Epithelial cell of esophagus (primary cell): ENCODE measurements around the gene DDAH2.

ENCODE experiments used
- DNase-seq: peaks from one replicate; pipeline ENCODE4 v3.0.0; 2010; ENCODE audit warnings: low read depth
- H3K4me3 ChIP-seq: 2 replicates; pipeline ENCODE4 v1.5.1; 2011; ENCODE audit warnings: mild to moderate bottlenecking, low read length, control low read depth
- TF ChIP-seq, protein P1 (sequence below): IDR thresholded peaks from 2 replicates; pipeline ENCODE4 v1.5.1; 2011; ENCODE audit warnings: low read depth, mild to moderate bottlenecking, low read length, control low read depth, inconsistent platforms; ENCODE audit not compliant: insufficient read depth; ENCODE audit errors: missing control alignments

DDAH2 gene

DNA sequence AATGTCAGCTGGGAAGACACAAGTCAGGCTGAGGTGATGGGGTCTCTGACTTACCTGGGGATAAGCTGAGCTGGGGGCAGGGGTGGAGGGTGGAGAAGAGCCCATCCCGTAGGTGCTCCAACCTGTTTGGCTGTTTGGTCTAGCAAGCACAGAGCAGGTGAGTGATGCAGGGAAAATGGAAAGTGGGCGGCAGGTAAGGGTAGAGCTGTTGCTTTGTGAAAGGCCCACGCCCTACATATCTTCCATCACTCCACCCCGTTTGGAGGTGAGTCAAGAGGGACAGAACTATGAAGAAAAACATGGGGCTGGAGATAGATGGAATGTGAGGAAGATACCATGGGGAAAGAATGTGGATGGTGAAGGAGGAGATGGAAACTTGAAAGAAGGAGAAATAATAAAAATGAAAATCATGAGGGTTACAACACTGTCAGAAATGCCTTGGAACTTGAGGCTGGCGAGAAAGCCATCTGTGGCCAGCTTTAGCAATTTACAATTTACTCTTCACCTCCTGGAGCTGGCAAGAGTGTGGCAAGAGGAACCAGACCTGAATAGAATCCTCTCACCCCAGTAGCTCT lies 8.8 kb downstream of the DDAH2 start:
- H3K4me3 ChIP-seq = peak overlapping the region; percentile 41
- TF ChIP-seq, protein P1, sequence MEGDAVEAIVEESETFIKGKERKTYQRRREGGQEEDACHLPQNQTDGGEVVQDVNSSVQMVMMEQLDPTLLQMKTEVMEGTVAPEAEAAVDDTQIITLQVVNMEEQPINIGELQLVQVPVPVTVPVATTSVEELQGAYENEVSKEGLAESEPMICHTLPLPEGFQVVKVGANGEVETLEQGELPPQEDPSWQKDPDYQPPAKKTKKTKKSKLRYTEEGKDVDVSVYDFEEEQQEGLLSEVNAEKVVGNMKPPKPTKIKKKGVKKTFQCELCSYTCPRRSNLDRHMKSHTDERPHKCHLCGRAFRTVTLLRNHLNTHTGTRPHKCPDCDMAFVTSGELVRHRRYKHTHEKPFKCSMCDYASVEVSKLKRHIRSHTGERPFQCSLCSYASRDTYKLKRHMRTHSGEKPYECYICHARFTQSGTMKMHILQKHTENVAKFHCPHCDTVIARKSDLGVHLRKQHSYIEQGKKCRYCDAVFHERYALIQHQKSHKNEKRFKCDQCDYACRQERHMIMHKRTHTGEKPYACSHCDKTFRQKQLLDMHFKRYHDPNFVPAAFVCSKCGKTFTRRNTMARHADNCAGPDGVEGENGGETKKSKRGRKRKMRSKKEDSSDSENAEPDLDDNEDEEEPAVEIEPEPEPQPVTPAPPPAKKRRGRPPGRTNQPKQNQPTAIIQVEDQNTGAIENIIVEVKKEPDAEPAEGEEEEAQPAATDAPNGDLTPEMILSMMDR = no peak
- peak; percentile 91 for DNase-seq

DNA sequence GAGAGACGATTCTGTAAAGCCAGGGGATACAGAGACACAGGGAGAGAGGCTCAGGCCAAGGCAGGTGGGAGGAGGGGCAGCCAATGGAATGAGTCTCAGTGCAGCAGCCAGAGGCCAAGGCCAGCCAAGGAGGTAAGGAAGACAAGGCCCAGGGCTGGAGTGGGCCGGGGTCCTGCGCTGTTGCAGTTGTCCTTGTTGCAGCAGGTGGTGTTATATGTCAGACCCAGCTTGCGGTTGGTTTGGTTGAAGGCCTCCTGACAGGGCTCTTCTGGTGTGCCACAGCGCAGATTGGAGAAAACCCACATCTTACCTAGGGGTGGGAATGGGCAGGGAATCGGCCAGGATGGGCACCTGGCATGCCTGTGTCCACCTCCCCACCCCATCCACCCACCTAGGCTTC lies 10.1 kb downstream of the DDAH2 start:
- H3K4me3 ChIP-seq = no peak overlapping the region
- TF ChIP-seq, protein P1 = no peak
- no peak for DNase-seq

DNA sequence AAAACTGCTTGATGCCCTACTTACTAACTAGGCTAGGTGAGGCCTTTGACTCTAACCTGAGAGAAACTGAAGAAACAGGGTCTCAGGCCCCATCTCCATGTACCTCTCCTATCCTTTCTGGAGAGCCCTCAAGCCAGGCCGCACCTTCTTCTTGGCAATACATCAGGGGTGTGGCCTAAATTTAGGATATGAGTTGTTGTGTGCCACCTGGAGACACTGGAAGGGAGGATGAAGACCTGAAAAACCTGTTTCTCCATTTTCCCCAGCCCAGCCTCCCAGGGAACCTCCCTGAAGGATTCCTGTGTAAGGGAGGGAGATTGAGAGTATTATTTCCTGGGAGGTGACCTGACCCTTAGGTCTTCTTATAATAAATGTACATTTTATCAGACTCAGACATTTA lies 10.8 kb downstream of the DDAH2 start:
- peak; percentile 94 for DNase-seq
- no peak overlapping the region for H3K4me3 ChIP-seq
- TF ChIP-seq, protein P1 = no peak

DNA sequence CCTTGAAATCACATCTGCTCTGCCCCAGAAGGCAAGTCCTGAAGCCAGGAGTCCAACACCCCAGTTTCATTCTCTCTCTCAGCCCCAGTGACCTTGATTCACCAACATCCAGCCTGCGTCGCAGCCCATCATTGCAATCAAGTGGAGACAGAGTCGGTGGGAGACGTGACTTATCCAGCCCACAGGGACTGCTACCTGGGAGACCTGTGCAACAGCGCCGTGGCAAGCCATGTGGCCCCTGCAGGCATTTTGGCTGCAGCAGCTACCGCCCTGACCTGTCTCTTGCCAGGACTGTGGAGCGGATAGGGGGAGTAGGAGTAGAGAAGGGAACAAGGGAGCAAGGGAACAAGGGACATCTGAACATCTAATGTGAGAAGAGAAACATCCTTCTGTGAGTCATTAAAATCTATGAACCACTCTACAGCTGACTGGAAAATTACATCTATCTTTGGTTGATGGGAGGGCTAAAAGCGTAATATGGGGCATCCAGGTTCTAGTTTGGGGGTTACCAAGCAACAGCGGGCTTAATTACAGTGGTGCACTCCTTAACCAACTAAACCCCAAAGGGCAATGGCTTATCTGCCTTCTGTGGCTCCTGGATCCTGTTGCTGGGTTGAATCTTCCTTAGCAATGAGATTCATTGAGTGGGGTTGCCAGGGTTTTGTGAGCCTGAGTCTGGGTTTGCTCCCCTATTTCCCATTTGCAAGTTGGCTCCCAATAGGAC lies 11.4 kb downstream of the DDAH2 start:
- TF ChIP-seq, protein P1 = peak; percentile 28
- peak; percentile 57 for DNase-seq

DNA sequence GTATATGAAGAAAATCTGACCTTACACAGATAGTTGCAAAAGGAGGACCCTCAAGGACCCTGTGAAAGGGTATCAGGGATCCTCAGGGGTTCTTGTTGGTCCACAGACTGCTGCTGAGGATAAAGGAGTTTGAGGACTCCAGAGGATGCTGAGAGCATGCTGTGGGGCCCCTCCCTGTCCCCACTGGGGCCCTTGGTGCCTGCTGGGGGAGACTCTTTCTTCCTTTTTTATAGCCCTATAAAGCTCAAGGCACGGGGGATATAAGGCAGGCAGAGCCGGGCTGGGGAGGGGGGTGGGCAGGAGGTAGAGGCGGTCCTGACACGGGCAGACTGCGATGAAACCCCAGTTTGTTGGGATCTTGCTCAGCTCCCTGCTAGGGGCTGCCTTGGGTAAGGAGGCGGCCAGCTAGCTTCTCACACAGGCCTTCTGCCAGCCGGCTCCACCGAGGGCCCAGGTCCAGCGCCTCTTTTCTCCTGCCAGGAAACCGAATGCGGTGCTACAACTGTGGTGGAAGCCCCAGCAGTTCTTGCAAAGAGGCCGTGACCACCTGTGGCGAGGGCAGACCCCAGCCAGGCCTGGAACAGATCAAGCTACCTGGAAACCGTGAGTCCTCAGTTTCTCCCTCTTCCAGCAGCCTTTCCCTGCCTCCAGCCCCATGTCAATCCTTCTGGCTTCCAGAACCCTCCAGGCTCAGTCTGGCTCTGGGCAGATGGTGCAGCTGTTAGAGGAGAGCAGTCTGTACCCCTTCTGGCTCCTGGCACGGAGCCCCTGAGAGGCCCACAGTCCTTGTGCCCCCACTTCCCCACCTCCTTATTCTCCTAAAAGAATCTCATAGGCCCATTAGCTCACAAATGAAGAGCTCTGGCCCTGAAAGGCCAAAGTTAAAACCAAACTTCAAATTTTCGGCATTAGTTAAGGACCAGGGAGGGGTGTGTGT lies 13.8 kb downstream of the DDAH2 start, which contains the start of gene LY6G6D:
LY6G6D (plus strand) TSS at position 327 of the 937 bp plus-strand sequence; CDS start at position 335, 8 bp downstream.
- H3K4me3 ChIP-seq = no peak within 1 kb of the TSS
- TF ChIP-seq, protein P1 = no peak
- no peak for DNase-seq

More for the DNA sequence above, 11.4 kb downstream of the DDAH2 start:
- no peak overlapping the region for H3K4me3 ChIP-seq

DNA sequence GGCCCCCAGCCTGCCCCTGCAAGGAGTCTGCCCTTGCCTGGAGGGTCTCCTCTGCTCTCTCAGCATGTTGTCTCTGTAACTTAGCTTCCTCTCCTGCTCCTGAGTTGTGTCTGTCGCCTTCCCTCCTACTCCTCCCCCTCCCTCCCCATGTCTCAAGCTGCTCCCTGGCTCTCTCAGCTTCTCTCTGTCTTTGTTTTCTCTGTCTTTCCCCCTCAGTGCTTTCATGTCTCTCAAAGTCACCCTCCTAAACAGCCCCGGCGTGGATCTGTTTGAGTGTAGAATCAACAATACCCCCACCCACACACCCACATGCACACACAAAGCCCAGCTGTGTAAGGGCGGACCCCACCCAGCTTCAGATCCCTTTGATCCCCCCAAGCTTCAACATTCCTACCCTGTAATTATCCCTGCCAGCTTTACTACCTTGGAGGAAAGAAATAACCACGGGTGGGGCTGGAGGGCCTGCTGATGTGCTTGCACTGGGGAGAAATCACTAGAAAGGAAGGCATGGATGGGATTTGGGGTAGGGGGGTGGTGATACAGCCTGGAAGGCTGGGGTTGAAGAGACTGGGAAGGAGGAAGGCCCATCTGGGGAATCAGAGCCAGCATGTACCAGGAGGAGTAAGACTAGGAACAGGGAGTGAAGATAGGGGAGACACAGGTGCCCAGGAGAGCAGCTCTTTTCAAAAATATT lies 15.0 kb downstream of the DDAH2 start:
- TF ChIP-seq, protein P1 = no peak
- no peak for DNase-seq
- no peak overlapping the region for H3K4me3 ChIP-seq
